Brain microvascular endothelial cell (primary cell): Measurements from ENCODE around the gene NELFCD.

ENCODE experiments used
- DNase-seq: peaks from one replicate; pipeline ENCODE4 v3.0.0-alpha.2; 2020
- H3K27ac ChIP-seq: fragments of 250-450 bp; sonication (Bioruptor Pico); 2 replicates; pipeline ENCODE4 v1.5.1; 2020; ENCODE audit warnings: mild to moderate bottlenecking, moderate library complexity
- H3K27me3 ChIP-seq: fragments of 250-450 bp; sonication (Bioruptor Pico); replicated peaks from 2 replicates; pipeline ENCODE4 v1.5.1; 2020; ENCODE audit warnings: mild to moderate bottlenecking
- H3K36me3 ChIP-seq: fragments of 250-450 bp; sonication (Bioruptor Pico); replicated peaks from 2 replicates; pipeline ENCODE4 v1.5.1; 2020; ENCODE audit warnings: mild to moderate bottlenecking
- H3K4me3 ChIP-seq: 2 replicates; pipeline ENCODE4 v1.5.1; 2011; ENCODE audit warnings: low read depth, mild to moderate bottlenecking, control low read depth, low read length, moderate library complexity
- in situ Hi-C: cut with HindIII; loops from 2 replicates; pipeline ENCODE4 v1.10.0; 2017; ENCODE audit warnings: low sequenced_read_pairs, low pct_ligation_motif_present
- TF ChIP-seq, protein P1 (sequence below): IDR thresholded peaks from 2 replicates; pipeline ENCODE4 v1.5.1; 2011; ENCODE audit warnings: low read depth, mild to moderate bottlenecking, moderate library complexity, low read length, control low read depth, inconsistent platforms; ENCODE audit errors: missing control alignments

Gene NELFCD

DNA sequence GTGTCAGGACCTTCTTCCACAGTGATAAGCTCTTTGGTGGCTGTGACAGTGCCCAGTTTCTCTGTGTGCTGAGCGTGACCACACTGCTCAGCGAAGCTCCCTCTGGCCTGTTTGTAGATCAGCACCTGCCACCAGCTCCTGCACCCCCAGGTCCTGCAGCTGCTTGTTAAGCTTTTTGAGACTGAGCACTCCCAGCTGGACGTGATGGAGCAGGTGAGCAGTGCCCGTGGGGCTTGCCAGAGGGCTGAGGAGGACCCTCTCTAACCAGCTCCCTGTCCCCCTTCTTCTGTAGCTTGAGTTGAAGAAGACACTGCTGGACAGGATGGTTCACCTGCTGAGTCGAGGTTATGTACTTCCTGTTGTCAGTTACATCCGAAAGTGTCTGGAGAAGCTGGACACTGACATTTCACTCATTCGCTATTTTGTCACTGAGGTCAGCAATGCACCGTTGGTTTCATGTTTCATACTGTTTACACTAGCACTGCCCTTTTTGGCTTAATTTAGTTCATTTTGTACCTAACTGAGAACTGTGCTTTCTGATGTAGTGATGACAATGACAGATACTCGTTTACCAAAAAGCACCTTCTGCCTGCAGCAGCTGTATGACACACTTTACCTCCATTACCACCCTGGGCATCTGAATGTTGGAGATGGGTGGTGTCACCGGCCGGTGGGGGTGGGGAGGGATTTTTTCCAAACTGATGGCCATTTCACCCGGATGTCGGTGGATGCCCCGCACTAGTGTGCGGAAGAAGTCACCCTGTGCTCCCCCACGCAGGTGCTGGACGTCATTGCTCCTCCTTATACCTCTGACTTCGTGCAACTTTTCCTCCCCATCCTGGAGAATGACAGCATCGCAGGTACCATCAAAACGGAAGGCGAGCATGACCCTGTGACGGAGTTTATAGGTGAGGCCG is 12.5 kb downstream of the NELFCD start:
- Histone ChIP-seq H3K36me3 (peaks cover 84% of the 10 kb centered on the region), H3K27me3 (no peaks in the 10 kb centered on the region), H3K27ac (no peak overlapping the region), H3K4me3 (no peak overlapping the region)
- no peak for DNase-seq
- TF ChIP-seq, protein P1, sequence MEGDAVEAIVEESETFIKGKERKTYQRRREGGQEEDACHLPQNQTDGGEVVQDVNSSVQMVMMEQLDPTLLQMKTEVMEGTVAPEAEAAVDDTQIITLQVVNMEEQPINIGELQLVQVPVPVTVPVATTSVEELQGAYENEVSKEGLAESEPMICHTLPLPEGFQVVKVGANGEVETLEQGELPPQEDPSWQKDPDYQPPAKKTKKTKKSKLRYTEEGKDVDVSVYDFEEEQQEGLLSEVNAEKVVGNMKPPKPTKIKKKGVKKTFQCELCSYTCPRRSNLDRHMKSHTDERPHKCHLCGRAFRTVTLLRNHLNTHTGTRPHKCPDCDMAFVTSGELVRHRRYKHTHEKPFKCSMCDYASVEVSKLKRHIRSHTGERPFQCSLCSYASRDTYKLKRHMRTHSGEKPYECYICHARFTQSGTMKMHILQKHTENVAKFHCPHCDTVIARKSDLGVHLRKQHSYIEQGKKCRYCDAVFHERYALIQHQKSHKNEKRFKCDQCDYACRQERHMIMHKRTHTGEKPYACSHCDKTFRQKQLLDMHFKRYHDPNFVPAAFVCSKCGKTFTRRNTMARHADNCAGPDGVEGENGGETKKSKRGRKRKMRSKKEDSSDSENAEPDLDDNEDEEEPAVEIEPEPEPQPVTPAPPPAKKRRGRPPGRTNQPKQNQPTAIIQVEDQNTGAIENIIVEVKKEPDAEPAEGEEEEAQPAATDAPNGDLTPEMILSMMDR: no peak
- in situ Hi-C loops: no loop called here

DNA sequence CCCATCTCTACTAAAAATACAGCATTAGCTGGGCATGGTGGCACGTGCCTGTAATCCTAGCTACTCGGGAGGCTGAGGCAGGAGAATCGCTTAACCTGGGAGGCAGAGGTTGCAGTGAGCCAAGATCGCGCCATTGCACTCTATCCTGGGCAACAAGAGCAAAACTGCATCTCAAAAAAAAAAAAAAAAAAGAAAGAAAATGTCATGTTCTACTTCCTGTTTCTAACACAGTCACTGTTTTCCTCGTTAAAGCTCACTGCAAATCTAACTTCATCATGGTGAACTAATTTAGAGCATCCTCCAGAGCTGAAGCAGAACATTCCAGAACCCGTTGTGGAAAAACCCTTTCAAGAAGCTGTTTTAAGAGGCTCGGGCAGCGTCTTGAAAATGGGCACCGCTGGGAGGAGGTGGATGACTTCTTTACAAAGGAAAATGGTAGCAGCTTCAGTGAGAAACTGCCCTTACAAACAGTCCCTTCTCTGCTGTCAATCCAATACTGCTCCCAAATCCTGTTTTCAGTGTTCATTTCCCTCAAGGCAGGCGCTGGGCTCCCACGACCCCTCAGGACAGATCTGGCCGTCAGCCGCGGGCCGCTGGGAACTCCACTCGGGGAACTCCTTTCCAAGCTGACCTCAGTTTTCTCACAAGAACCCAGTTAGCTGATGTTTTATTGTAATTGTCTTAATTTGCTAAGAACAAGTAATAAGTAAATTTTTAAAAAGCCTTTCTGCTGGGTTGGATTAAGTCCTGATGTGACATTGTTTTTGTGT is 13.5 kb downstream of the NELFCD start:
- Histone ChIP-seq H3K27me3 (no peaks in the 10 kb centered on the region), H3K27ac (no peak overlapping the region), H3K4me3 (no peak overlapping the region), H3K36me3 (peaks cover 80% of the 10 kb centered on the region)
- no peak for DNase-seq
- TF ChIP-seq, protein P1: no peak
- in situ Hi-C loops: no loop called here

DNA sequence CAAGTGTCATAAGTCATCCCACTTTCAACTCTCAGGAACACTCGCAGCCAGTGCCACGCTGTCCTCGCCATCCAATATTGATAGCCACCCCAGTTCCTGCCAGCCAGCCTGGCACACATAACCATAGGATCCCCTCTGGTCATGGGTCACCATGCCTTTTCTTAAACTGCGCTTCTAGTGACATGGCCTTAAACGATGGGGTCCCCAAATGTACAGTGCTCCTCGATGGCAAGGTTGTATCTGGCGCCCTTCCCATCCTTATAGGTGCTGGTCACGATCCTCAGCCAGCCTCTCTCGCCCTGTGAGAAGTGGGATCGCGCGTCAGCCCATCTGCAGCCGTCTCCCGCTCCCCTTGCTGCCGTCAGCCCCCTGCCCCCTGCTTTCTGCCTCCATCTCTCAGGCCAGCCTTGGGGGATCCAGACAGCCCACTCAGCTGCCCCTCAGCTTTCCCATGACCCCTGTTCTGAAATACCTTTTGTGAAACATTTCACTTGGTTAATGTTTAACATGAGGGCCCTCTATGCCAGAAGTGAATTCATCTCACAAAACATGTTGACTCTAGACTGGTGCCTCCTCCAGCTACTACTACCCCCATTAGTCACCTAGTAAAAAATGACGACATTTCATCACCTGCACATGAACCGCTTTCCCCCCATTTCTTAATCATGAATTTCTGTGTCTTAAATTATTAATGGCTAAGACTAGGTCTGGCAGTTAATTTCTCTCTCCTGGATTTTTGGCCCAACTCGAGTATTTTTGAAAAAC is 14.6 kb downstream of the NELFCD start:
- no peak for DNase-seq
- H3K36me3 ChIP-seq: peaks cover 69% of the 10 kb centered on the region
- in situ Hi-C loops: no loop called here
- no peaks in the 10 kb centered on the region for H3K27me3 ChIP-seq
- TF ChIP-seq, protein P1: no peak
- H3K27ac ChIP-seq: no peak overlapping the region
- H3K4me3 ChIP-seq: no peak overlapping the region

DNA sequence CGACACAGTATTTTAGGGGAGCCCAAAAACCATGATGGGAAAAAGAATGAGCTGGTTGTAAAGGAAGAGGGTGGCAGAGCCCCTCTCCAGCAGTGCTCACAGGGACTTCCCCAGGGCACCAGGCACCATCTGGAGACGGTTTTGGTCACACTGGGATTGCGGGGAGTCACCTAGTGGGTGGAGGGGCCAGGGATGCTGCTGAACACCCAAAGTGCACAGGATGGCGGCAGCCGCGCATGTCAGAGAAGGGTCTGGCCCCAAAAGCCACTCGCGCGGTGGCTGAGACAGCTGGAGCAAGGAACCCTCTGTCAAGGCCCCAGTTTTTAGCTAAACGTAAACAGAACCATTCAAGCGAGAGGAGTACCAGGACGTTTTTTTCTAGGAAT is 15.2 kb downstream of the NELFCD start:
- in situ Hi-C loops: no loop called here

DNA sequence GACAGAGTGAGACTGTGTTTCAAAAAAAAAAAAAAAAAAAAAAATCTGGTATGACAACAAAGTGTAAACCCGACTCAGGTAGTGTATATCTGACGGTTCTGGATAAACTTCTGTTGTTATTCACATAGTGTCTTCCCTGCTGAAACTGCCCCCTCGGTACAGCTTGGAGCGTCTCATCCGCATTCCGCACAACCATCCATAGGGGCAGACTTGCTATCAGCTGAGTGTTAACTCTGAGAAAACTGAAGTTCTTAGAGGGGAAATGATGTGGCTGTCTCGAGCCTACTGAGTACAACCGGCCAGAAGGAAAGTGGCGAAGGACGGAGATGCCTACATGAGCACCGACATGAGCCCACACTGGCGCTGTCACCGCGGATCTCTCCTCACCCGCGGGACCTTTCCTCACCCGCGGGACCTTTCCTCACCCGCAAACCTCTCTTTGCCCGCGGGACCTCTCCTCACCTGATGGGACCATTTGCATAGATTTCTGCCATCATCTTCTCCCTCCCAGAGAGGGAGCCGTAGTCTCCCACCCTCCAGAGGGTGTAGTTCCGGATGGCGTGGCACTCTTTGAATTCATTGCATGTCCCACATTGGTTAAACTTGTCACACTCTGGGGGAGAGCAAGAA is 16.2 kb downstream of the NELFCD start:
- H3K27ac ChIP-seq: no peak overlapping the region
- no peaks in the 10 kb centered on the region for H3K27me3 ChIP-seq
- DNase-seq: no peak
- H3K36me3 ChIP-seq: peaks cover 57% of the 10 kb centered on the region
- TF ChIP-seq, protein P1: no peak
- H3K4me3 ChIP-seq: no peak overlapping the region
- in situ Hi-C loops: no loop called here

More for the DNA sequence above, 15.2 kb downstream of the NELFCD start:
- Histone ChIP-seq H3K27ac (no peak overlapping the region), H3K27me3 (no peaks in the 10 kb centered on the region), H3K36me3 (peaks cover 65% of the 10 kb centered on the region), H3K4me3 (no peak overlapping the region)
- TF ChIP-seq, protein P1: no peak
- DNase-seq: no peak
